ENCODE data around the gene PLCH1. TPM values are rescaled to one million over a fixed set of nuclear protein-coding genes. Genes with fewer than 3 reads are reported as not detected.

PLCH1 gene
- total RNA-seq, 6 experiments from 2014 or later = not detected

GRCh38 chr3:155444771-155445170, 300.1 kb downstream of the PLCH1 start:
- Mint-ChIP-seq H3K9me3 (no peaks in the 10 kb centered on the region; the same call in 1 of the 2 replicates), H3K27me3 (ENCODE audit: insufficient read depth) (peaks cover 8% of the 10 kb centered on the region; the same call in 1 of the 2 replicates), H3K27ac (no peak overlapping the region), H3K36me3 (ENCODE audit: low read depth) (no peaks in the 10 kb centered on the region), H3K4me1 (ENCODE audit: low read depth) (peaks cover 29% of the 10 kb centered on the region), H3K4me3 (no peak overlapping the region)
- TF ChIP-seq, protein P1, sequence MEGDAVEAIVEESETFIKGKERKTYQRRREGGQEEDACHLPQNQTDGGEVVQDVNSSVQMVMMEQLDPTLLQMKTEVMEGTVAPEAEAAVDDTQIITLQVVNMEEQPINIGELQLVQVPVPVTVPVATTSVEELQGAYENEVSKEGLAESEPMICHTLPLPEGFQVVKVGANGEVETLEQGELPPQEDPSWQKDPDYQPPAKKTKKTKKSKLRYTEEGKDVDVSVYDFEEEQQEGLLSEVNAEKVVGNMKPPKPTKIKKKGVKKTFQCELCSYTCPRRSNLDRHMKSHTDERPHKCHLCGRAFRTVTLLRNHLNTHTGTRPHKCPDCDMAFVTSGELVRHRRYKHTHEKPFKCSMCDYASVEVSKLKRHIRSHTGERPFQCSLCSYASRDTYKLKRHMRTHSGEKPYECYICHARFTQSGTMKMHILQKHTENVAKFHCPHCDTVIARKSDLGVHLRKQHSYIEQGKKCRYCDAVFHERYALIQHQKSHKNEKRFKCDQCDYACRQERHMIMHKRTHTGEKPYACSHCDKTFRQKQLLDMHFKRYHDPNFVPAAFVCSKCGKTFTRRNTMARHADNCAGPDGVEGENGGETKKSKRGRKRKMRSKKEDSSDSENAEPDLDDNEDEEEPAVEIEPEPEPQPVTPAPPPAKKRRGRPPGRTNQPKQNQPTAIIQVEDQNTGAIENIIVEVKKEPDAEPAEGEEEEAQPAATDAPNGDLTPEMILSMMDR (IDR thresholded peaks at IDR 0.05) = no peak
- DNase-seq = no peak

GRCh38 chr3:155443815-155444214, 301.1 kb downstream of the PLCH1 start:
- peaks cover 29% of the 10 kb centered on the region for H3K4me1 Mint-ChIP-seq (ENCODE audit: low read depth)
- peaks cover 5% of the 10 kb centered on the region; the same call in 1 of the 2 replicates for H3K27me3 Mint-ChIP-seq (ENCODE audit: insufficient read depth)
- H3K9me3 Mint-ChIP-seq = no peaks in the 10 kb centered on the region; the same call in 1 of the 2 replicates
- DNase-seq = no peak
- H3K36me3 Mint-ChIP-seq (ENCODE audit: low read depth) = no peaks in the 10 kb centered on the region
- H3K27ac Mint-ChIP-seq = no peak overlapping the region
- TF ChIP-seq, protein P1 (IDR thresholded peaks at IDR 0.05) = no peak
- no peak overlapping the region for H3K4me3 Mint-ChIP-seq

DNA sequence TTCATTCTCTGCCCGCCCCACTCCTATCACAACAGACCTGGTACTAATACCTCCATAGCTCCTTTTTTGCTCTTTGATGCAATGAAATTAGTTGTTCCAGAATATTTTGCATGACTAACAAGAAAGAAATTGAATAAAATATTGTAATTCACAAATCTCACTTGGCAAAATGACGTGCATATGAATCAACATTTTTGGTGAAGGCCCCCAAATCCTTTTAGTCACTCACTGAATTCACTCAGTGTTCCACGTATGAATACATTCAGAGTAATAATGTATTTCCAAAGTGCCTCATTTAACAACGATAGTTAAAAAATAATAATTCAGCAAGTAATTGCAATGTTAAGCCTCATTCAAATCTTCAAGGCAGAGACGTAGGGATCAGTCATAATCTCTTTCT, 302.8 kb downstream of the PLCH1 start:
- Mint-ChIP-seq H3K27me3 (ENCODE audit: insufficient read depth) (peaks cover 5% of the 10 kb centered on the region; the same call in 1 of the 2 replicates), H3K27ac (no peak overlapping the region), H3K36me3 (ENCODE audit: low read depth) (no peaks in the 10 kb centered on the region), H3K9me3 (no peaks in the 10 kb centered on the region; the same call in 1 of the 2 replicates), H3K4me3 (no peak overlapping the region), H3K4me1 (ENCODE audit: low read depth) (peaks cover 36% of the 10 kb centered on the region)
- no peak for DNase-seq
- TF ChIP-seq, protein P1 (IDR thresholded peaks at IDR 0.05) = no peak

DNA sequence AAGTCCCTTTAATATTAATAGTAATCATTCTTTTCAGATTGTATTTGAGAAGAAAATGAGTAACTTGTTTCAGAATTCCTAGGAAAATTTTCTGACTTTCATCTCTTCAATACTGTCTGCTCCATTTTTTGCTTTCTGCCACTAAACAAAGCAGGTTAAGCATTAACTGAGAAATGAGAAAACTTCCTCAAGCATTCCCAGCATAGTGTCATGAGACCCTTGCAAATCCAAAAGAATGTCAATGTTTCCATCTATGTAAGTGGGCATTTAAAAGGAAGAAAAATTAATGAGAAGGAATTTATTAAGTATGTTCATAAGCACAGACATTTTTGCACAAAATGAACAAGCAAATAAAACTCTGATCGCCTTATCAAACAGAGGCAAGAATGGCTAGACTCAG, 303.4 kb downstream of the PLCH1 start:
- TF ChIP-seq, protein P1 (IDR thresholded peaks at IDR 0.05) = no peak
- H3K4me1 Mint-ChIP-seq (ENCODE audit: low read depth) = peaks cover 42% of the 10 kb centered on the region
- no peak overlapping the region for H3K27ac Mint-ChIP-seq
- no peak overlapping the region for H3K4me3 Mint-ChIP-seq
- DNase-seq = no peak
- no peaks in the 10 kb centered on the region; the same call in 1 of the 2 replicates for H3K9me3 Mint-ChIP-seq
- no peaks in the 10 kb centered on the region for H3K36me3 Mint-ChIP-seq (ENCODE audit: low read depth)
- H3K27me3 Mint-ChIP-seq (ENCODE audit: insufficient read depth) = peaks cover 5% of the 10 kb centered on the region; the same call in 1 of the 2 replicates

- Mint-ChIP-seq H3K4me3 (no peak overlapping the region), H3K4me1 (ENCODE audit: low read depth) (peaks cover 46% of the 10 kb centered on the region), H3K9me3 (no peaks in the 10 kb centered on the region; the same call in 1 of the 2 replicates), H3K36me3 (ENCODE audit: low read depth) (no peaks in the 10 kb centered on the region), H3K27ac (no peak overlapping the region), H3K27me3 (ENCODE audit: insufficient read depth) (peaks cover 5% of the 10 kb centered on the region; the same call in 1 of the 2 replicates)
- DNase-seq = no peak
- TF ChIP-seq, protein P1 (IDR thresholded peaks at IDR 0.05) = no peak
Measured at GRCh38 chr3:155441026-155441425, 303.8 kb downstream of the PLCH1 start.

Data from HFFc6 (cell line).